ENCODE measurements around the gene TFDP1.

GRCh38 chr13:113641426-113641825 is 56.9 kb downstream of the TFDP1 start:
- TF ChIP-seq EZH2 (IDR thresholded peaks at IDR 0.05) (no peak), POLR2AphosphoS5 (IDR thresholded peaks at IDR 0.05; ENCODE audit: borderline replicate concordance, low read depth, low read length) (no peak)
